CD14-positive monocyte (primary cell): ENCODE measurements around the gene PAX9. TPM values are rescaled to one million over a fixed set of nuclear protein-coding genes. Genes with fewer than 3 reads are reported as not detected.

ENCODE experiments used
- DNase-seq, 3 donors: peaks; one replicate each; pipeline ENCODE4 v3.0.0-alpha.2; 2011 to 2022
- H2AFZ ChIP-seq: 2 replicates; pipeline ENCODE4 v1.6.0; 2012; ENCODE audit warnings: mild to moderate bottlenecking, low read depth, low read length, inconsistent platforms; ENCODE audit not compliant: insufficient read depth, poor library complexity, severe bottlenecking
- H3K27ac ChIP-seq, 2 donors: 1 replicate in 1 of 2; 2 replicates in 1 of 2; pipeline ENCODE4 v1.5.1; 2012 to 2013; ENCODE audit warnings: low read length in 2 of 2, control low read depth in 1 of 2, inconsistent platforms in 1 of 2, low read depth in 1 of 2, mild to moderate bottlenecking in 1 of 2
- H3K27me3 ChIP-seq, 2 donors: one replicate each; pipeline versions ENCODE4 v1.6.0 to v1.6.1; 2011 to 2013; ENCODE audit warnings: low read length in 2 of 2; ENCODE audit not compliant: control insufficient read depth in 2 of 2, insufficient read depth in 2 of 2
- H3K36me3 ChIP-seq, 2 donors: replicated peaks in 1 of 2; 1 replicate in 1 of 2; 2 replicates in 1 of 2; pipeline versions ENCODE4 v1.5.1 to v1.6.1; 2012 to 2013; ENCODE audit warnings: low read length in 2 of 2, control low read depth in 1 of 2, inconsistent platforms in 1 of 2, mild to moderate bottlenecking in 1 of 2; ENCODE audit not compliant: insufficient read depth in 2 of 2, control insufficient read depth in 1 of 2
- H3K4me1 ChIP-seq, 2 donors: 1 replicate in 1 of 2; 2 replicates in 1 of 2; pipeline versions ENCODE4 v1.5.1 to v1.6.1; 2012 to 2013; ENCODE audit warnings: low read length in 2 of 2, control low read depth in 1 of 2, inconsistent platforms in 1 of 2, mild to moderate bottlenecking in 1 of 2, moderate library complexity in 1 of 2; ENCODE audit not compliant: insufficient read depth in 2 of 2, control insufficient read depth in 1 of 2
- H3K4me2 ChIP-seq: replicated peaks from 2 replicates; pipeline ENCODE3; 2012; ENCODE audit warnings: low read length, moderate library complexity, mild to moderate bottlenecking; ENCODE audit not compliant: poor library complexity, severe bottlenecking; ENCODE audit errors: extremely low read depth
- H3K4me3 ChIP-seq, 3 experiments: fragments of 200-600 bp in 1 of 3; sonication (generic) in 1 of 3; replicated peaks in 1 of 3; 1 replicate in 2 of 3; 2 replicates in 1 of 3; pipeline ENCODE4 v1.5.1; 2011 to 2013; ENCODE audit warnings: low read length in 3 of 3, mild to moderate bottlenecking in 3 of 3, control low read depth in 2 of 3, low read depth in 2 of 3, inconsistent platforms in 1 of 3, moderate library complexity in 1 of 3
- H3K79me2 ChIP-seq: 2 replicates; pipeline ENCODE4 v1.6.0; 2012; ENCODE audit warnings: mild to moderate bottlenecking, control low read depth, inconsistent platforms, low read length, moderate library complexity; ENCODE audit not compliant: insufficient read depth
- H3K9ac ChIP-seq: 2 replicates; pipeline ENCODE4 v1.6.0; 2017; ENCODE audit warnings: low read length, mild to moderate bottlenecking; ENCODE audit not compliant: insufficient read depth, poor library complexity, severe bottlenecking
- H3K9me3 ChIP-seq, 2 donors: replicated peaks in 1 of 2; 1 replicate in 1 of 2; 2 replicates in 1 of 2; pipeline versions ENCODE4 v1.5.1 to v1.6.1; 2012 to 2013; ENCODE audit warnings: low read length in 2 of 2, control low read depth in 1 of 2; ENCODE audit not compliant: control insufficient read depth in 1 of 2, insufficient read depth in 1 of 2
- H4K20me1 ChIP-seq: 2 replicates; pipeline ENCODE4 v1.6.0; 2012; ENCODE audit warnings: mild to moderate bottlenecking, low read length, control low read depth, moderate library complexity; ENCODE audit not compliant: insufficient read depth
- H3K27ac Mint-ChIP-seq, 7 donors: one replicate each; pipeline ENCODE4 v1.8.0; 2020; ENCODE audit warnings: mild to moderate bottlenecking in 7 of 7, mixed read lengths in 7 of 7, moderate library complexity in 6 of 7, inconsistent platforms in 2 of 7
- H3K27me3 Mint-ChIP-seq, 3 donors: one replicate each; pipeline ENCODE4 v1.8.0; 2021 to 2022; ENCODE audit warnings: low read depth in 3 of 3, mild to moderate bottlenecking in 3 of 3, mixed read lengths in 3 of 3, moderate library complexity in 3 of 3, inconsistent platforms in 1 of 3
- H3K36me3 Mint-ChIP-seq, 2 donors: one replicate each; pipeline ENCODE4 v1.8.0; 2020; ENCODE audit warnings: mixed read lengths in 2 of 2, inconsistent platforms in 1 of 2, mild to moderate bottlenecking in 1 of 2
- H3K4me1 Mint-ChIP-seq: one replicate; pipeline ENCODE4 v1.8.0; 2020; ENCODE audit warnings: mild to moderate bottlenecking, mixed read lengths
- H3K4me3 Mint-ChIP-seq, 2 donors: one replicate each; pipeline ENCODE4 v1.8.0; 2020; ENCODE audit warnings: mild to moderate bottlenecking in 2 of 2, mixed read lengths in 2 of 2, moderate library complexity in 1 of 2
- H3K9me3 Mint-ChIP-seq, 7 donors: one replicate each; pipeline ENCODE4 v1.8.0; 2020 to 2022; ENCODE audit warnings: mixed read lengths in 7 of 7, mild to moderate bottlenecking in 6 of 7, moderate library complexity in 6 of 7, inconsistent platforms in 2 of 7
- WGBS: methylation state at CpG from one replicate; pipeline ENCODE4 v1.1.5; 2013; ENCODE audit warnings: missing lambda C conversion rate; ENCODE audit not compliant: insufficient coverage; 5-methylcytosine and 5-hydroxymethylcytosine counted together
- intact Hi-C, 2 donors: fragments of 100-400 bp; cut with micrococcal nuclease; formaldehyde crosslinking; loops; one replicate each; pipeline versions ENCODE4 v1.15.0 to v1.15.1; 2023
- polyA plus RNA-seq, 3 donors: library from polyadenylated mRNA; depleted of rRNA in 1 of 3; unstranded in 2 of 3; stranded (reverse) in 1 of 3; fragments of 300-500 nt in 2 of 3; fragments of >200 nt in 1 of 3; fragmentation: Illumina TruSeq in 2 of 3; gene quantifications; 1 replicate in 2 of 3; 2 replicates in 1 of 3; pipeline ENCODE4 v1.2.3, GENCODE V29; 2012 to 2021
- TF ChIP-seq, protein P1 (sequence below): fragments of 200-600 bp; IDR thresholded peaks from one replicate; pipeline ENCODE4 v1.8.0; 2022; ENCODE audit warnings: antibody characterized with exemption, mild to moderate bottlenecking

Gene PAX9
- polyA plus RNA-seq, 3 donors: not detected

DNA sequence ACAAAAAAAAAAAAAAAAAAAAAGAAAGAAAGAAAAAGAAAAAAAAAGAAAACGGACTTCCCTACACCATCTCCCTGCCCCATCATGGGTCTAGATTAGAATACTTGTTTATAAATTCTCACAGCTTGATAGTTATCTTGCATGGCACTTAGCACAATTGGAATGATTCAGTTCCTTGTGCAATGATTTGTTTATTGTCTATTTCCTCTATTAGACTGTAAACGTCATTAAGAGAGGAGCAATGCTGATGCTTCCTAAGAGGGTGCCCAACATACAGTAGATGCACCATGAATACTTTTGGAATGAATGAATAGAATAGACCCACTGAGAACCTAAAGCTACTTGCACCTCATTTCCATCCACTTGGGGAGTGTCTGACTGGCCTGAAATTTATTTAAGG lies 40.8 kb downstream of the PAX9 start:
- no peaks in the 10 kb centered on the region for H3K27me3 ChIP-seq
- H3K27ac ChIP-seq: no peak overlapping the region
- WGBS: no CpG with 5 or more reads among the region's 2 CpGs
- no peaks in the 10 kb centered on the region for H3K4me1 Mint-ChIP-seq
- no peak overlapping the region for H3K4me3 Mint-ChIP-seq
- no peak overlapping the region for H3K27ac Mint-ChIP-seq
- H3K4me2 ChIP-seq: no peak overlapping the region
- no peaks in the 10 kb centered on the region for H3K4me1 ChIP-seq
- peaks cover 0 to 2% (median 1%) of the 10 kb centered on the region in 3 donors for H3K27me3 Mint-ChIP-seq
- H3K9me3 Mint-ChIP-seq: peaks cover 0 to 8% (median 1%) of the 10 kb centered on the region in 7 donors
- no peaks in the 10 kb centered on the region for H4K20me1 ChIP-seq
- no peak overlapping the region for H3K9ac ChIP-seq
- H3K9me3 ChIP-seq: peaks cover 0 to 3% of the 10 kb centered on the region in 2 donors
- H3K4me3 ChIP-seq: no peak overlapping the region
- H3K36me3 ChIP-seq: no peaks in the 10 kb centered on the region
- no peak overlapping the region for H2AFZ ChIP-seq
- DNase-seq: no peak
- intact Hi-C loops: no loop called here
- no peaks in the 10 kb centered on the region for H3K79me2 ChIP-seq
- TF ChIP-seq, protein P1, sequence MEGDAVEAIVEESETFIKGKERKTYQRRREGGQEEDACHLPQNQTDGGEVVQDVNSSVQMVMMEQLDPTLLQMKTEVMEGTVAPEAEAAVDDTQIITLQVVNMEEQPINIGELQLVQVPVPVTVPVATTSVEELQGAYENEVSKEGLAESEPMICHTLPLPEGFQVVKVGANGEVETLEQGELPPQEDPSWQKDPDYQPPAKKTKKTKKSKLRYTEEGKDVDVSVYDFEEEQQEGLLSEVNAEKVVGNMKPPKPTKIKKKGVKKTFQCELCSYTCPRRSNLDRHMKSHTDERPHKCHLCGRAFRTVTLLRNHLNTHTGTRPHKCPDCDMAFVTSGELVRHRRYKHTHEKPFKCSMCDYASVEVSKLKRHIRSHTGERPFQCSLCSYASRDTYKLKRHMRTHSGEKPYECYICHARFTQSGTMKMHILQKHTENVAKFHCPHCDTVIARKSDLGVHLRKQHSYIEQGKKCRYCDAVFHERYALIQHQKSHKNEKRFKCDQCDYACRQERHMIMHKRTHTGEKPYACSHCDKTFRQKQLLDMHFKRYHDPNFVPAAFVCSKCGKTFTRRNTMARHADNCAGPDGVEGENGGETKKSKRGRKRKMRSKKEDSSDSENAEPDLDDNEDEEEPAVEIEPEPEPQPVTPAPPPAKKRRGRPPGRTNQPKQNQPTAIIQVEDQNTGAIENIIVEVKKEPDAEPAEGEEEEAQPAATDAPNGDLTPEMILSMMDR: no peak
- no peaks in the 10 kb centered on the region for H3K36me3 Mint-ChIP-seq

DNA sequence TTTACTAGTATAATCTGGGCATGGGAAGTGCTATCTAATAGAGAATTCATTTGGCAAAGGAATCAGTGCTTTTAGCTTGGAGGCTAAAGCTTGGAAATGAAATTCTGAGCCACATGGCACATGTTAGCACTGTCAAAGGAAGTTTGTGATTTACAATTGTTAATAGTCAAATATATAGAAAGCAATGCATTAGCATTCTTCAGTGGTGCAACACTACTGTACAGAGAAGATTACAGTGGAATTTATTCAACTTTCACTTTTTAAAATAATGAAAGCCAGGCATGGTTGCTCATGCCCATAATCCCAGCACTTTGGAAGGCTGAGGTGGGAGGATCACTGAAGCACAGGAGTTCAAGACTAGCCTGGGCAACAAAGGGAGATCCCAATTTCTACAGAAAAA lies 45.9 kb downstream of the PAX9 start:
- no peaks in the 10 kb centered on the region for H4K20me1 ChIP-seq

More for the DNA sequence above, 45.9 kb downstream of the PAX9 start:
- Histone ChIP-seq H3K4me3 (no peak overlapping the region), H3K9me3 (no peaks in the 10 kb centered on the region), H3K4me2 (no peak overlapping the region), H3K27ac (no peak overlapping the region), H2AFZ (no peak overlapping the region), H3K79me2 (no peaks in the 10 kb centered on the region), H3K36me3 (no peaks in the 10 kb centered on the region), H3K9ac (no peak overlapping the region), H3K4me1 (no peaks in the 10 kb centered on the region), H3K27me3 (no peaks in the 10 kb centered on the region)
- Mint-ChIP-seq H3K27ac (no peak overlapping the region), H3K4me1 (no peaks in the 10 kb centered on the region), H3K9me3 (peaks cover 0 to 3% (median 0%) of the 10 kb centered on the region in 7 donors), H3K4me3 (no peak overlapping the region), H3K36me3 (no peaks in the 10 kb centered on the region), H3K27me3 (peaks cover 0 to 1% (median 1%) of the 10 kb centered on the region in 3 donors)
- DNase-seq: no peak
- intact Hi-C loops: no loop called here
- TF ChIP-seq, protein P1: no peak
